ENCODE measurements around the gene POLR1H.
A peak's percentile ranks its signal among the peaks of the same experiment; 100 is the strongest.

POLR1H gene

DNA sequence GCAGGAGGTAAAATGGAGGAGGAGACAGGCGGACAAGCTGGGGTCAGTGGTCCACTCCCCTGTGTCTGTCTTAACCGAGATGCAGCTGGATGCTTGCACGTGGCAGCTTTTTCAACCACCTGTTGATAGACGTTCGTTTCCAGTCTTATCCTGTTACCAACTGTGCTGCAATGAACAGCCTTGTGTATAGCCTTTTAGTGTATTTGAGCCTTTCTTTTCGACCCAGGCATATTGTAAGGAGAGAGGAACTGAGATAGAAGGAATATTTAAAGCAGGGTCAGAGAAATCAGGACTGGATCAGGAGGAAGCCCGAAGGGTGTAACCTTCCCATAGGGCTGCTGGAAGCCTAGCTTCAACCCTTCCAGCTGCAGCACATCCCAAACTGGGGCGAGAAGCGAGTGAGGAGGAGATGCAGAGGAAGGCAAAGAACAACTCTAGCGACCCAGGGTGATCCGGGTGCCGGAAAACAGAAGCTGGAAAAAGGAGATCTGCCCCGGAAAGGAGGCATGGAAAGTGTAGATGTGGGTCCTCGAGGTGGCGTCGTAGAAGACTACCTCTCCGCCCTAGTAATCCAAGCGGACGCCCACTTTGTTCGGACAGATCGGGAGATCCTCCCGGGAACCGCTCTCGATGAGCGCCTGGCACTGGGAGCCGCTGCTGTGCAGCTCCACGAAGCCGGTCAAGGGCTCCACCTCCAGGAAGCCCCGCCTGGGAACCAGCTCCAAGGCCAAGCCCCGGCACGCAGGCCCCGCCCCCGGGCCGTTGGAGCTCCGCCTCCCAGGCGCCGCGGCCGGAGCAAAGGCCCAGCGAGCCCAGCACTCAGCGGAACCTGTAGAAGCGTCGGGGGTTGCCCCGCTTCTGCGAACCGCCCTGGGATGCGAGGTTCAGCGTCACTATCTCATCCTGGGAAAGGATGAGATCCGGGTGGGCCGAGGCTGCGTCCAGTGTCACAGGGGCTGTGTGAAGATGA is 40.7 kb downstream of the POLR1H start:
- no peak; the same call in 1 of the 2 replicates for TF ChIP-seq CTCF (IDR thresholded peaks at IDR 0.05)

DNA sequence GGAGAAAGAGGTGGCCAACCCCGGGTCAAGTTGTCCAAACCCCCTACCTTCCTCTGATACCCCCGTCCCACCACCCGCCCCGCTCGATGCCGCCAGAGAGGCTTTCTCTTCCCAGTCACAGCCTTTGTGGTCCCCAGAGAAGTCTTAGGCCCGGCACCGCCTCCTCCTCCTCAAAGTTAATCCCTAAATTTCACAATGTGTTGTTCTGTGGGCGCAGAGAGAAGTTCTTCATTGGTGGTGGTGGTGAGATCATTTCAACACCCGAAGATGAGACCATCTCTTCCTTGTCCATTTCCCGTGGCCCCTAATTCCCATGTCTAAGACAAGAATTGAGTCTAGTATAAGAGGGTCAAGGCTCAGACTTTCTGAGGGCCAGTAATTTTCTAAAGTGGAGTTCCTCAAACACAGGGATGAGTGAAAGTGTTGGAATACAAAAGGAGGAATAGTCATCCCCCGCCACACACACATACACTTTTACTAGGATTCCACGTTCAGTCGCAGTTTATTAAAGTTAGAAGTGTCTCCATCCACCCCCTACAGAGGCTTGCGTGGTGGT is 41.4 kb downstream of the POLR1H start:
- no peak for TF ChIP-seq CTCF (IDR thresholded peaks at IDR 0.05)

DNA sequence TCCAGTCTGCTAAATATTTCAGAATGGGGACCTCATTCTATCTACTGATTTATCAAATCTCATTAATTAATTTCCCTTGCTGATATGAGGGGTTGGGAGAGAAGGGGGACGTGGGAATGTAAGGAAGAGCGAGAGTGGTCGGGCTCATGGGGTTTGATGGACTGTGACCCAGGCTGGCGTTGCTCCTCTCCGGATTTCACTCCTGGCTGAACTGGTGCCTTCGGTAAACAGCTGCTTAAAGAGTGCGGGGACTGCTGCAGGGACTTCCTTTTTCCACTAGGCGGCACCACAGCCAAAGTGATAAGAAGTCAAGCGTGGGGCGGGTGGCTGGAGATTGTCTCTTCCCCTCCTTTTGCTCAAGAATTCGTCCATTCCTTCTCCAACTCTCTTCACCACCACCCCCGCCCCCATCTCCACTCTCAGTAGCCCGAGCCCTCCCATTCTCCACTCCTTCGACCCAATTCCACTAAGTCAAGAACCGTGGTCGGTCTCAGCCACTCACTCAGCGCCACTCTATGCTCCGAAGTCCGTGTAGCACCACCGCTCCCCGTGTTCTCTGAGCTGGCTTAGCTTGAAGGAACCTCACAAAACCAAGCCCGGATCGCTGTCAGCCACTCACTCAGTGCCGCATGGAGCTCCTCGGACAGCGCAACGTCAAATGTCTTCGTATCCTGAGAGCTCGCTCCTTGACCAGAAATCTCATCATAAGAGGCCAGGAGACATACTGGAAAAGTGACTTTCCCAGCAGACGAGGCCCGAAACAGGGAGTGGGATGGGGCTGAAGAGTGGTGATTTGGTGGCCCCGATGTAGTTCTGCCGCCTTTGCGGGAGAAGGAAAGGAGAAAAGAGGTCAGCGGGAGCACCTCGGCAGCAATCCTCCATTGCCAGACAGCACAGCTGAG is 42.2 kb downstream of the POLR1H start:
- TF ChIP-seq CTCF (IDR thresholded peaks at IDR 0.05): peak; percentile 83

- TF ChIP-seq CTCF (IDR thresholded peaks at IDR 0.05): no peak
Observed at GRCh38 chr6:30103872-30104179, 42.8 kb downstream of the POLR1H start.

DNA sequence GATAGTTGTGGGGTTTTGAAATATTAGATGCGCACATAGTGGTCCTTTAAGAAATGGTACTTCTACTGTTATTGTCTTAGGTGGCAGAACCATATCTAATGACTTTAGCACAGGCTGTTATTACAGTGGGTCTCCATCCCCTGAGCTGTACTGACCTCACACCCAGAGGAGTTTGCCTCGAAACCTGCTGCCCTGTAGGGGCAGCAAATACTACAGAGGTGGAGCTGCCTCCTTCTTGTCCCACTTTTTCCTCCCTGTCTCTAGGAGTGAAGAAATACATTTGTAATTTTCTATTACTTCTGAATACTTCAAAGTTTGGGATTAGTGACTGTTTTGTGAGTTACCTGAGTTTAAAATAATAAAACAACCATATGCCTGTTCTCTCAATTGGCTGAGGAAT is 43.6 kb downstream of the POLR1H start:
- no peak for TF ChIP-seq CTCF (IDR thresholded peaks at IDR 0.05)

DNA sequence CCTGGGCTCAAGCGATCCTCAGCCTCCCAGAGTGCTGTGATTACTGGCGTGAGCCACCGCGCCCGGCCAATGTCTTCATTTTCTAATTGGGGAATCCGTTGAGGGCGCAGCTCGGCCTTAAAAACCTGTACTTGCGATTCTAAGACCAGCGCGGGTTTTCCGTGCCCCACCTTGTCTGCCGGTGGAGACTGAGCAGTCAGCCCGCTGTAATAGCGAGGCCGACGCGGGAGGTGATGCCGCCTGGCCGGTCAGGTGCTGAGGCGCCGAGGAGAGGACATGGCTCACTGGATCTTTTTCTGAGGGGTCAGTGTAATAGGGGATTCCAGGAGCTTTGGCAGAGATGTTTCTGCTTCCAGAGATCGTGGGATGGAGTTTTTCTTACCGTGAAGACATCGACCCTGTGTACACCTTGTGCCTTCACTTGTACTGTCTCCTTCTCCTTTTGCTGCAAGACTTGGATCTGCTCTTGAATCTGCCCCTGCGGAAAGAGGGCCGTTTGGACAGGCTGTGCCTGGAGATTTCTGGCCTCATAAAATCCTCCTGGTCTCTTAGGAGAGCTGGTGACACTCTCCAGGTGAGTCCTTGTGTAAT is 50.3 kb downstream of the POLR1H start:
- TF ChIP-seq CTCF (IDR thresholded peaks at IDR 0.05): no peak

DNA sequence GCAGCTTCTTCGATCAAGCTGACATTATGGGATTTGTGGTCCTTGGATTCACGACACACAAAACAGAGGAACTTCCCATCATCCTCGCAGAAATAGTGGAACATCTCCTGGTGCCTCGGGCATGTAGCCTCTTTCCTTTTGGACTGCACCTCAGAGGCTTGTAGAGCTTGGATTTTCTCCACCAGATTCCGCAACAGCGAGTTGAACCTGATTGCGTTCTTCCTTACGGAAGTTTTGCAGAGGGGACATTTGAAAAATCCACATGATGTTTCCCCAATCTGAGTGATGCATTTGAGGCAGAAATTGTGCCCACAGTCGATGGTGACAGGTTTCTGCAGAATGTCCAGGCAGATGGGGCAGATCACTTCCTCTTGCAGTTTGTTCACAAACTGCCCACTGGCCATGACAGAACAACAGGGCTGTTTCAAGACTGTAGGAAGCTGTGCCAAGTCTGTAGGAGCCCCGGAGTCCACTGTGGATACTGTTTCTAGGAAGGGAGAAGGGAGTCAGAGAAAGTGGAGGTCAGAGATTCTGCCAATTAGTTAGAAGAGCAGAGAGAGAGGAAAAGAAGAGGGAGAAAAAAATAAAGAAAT is 51.4 kb downstream of the POLR1H start:
- TF ChIP-seq CTCF (IDR thresholded peaks at IDR 0.05): no peak
